Activated gamma-delta T cell treated with Interleukin-2 at 50 U/mL for 16 hours (primary cell): Measurements from ENCODE around the gene SPR.

Experiments used
- DNase-seq: peaks from one replicate; pipeline ENCODE4 v3.0.0-alpha.2; 2020

Gene SPR

DNA sequence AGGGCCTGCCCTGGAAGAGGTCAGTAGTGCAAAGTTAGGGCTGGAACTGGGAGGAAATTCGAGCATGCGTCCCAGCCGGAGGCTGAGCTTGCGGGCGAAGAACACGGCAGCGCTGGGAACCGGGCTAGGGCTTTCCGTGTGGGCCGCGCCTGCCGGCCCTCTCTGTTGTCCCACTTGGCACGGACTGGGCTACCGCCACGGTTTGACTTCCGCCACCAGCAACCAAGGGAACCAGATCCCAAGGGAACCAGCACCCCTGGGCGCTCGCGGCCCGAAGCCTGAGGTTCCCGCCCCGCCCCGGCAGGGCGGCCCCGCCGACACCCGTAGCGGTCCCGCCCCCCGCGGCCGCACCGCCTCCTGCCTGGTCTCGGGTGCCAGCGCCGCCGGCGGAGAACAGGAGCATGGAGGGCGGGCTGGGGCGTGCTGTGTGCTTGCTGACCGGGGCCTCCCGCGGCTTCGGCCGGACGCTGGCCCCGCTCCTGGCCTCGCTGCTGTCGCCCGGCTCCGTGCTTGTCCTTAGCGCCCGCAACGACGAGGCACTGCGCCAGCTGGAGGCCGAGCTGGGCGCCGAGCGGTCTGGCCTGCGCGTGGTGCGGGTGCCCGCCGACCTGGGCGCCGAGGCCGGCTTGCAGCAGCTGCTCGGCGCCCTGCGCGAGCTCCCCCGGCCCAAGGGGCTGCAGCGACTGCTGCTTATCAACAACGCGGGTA, at the start of gene SPR:
TSS of gene SPR (plus strand) at position 377 of the 708 bp plus-strand sequence. CDS start at position 402, 25 bp downstream.
- peak; percentile 33 for DNase-seq

DNA sequence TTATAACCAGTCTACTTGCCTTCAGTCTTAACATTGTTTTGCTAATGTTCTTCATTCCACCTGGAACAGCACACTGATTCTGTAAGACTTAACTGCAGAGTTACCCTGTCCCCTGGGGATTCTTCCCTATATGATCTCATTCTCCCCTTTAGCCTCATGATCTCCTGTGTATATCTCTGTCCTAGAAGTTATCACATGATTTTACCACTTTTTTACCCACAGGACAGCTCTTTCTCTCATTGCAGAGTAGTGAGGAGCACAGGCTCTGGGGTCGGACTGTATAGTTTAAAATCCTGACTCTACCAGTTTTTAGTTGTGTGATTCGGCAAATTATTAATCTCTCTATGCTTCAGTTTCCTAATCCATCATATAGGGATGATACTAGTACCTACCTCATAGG, 47.1 kb upstream of the SPR start:
- no peak for DNase-seq

DNA sequence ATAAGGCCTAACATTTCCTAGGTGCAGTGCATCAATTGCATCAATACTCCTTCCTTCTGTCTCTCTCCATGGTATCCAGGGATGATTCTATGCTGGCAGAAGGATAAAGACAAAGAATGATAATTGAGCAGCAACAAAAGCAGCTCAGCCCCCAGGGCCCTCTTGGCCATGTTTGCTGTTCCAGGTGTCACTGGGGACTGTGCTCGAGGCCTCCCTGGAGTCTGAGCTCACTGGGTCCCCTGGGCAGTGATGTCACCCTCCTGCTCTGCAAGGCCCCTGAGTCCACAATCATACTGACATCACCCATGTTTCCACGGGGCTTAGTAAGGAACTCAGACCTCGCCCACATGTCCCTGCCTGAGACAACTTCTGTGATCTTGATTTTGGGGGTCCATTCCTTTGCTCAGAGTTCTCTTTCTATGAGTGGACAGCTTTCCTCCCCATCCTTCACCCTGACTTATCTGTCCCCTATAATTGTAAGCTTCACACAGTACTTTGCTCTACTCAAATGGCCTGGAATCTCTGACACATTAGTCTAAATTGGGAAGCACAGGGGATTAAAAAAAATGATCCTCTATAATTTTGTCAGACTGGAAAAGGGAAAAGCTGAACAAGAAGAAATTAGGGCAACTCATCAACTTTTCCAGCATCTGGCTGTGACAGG, 45.6 kb upstream of the SPR start:
- DNase-seq: no peak

DNA sequence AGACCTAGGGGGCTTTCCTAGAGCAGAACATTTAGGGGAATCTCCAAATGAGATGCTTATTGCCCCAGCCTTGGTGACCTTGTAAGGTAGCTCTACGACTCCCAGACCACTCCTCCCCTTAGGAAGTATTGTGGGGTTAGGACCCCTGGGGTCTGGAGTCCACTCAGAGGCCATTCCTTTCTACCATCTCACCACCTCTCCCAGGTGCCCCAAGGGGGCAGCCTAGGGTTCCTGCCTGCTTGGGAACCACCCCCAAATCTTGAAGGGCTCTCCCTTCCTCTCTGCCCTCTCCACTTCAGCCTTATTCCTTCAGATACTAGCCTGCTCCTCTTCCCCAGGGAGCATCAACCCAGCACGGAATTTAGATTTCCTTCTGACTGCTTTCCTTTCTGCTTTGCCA, 43.9 kb upstream of the SPR start:
- no peak for DNase-seq

DNA sequence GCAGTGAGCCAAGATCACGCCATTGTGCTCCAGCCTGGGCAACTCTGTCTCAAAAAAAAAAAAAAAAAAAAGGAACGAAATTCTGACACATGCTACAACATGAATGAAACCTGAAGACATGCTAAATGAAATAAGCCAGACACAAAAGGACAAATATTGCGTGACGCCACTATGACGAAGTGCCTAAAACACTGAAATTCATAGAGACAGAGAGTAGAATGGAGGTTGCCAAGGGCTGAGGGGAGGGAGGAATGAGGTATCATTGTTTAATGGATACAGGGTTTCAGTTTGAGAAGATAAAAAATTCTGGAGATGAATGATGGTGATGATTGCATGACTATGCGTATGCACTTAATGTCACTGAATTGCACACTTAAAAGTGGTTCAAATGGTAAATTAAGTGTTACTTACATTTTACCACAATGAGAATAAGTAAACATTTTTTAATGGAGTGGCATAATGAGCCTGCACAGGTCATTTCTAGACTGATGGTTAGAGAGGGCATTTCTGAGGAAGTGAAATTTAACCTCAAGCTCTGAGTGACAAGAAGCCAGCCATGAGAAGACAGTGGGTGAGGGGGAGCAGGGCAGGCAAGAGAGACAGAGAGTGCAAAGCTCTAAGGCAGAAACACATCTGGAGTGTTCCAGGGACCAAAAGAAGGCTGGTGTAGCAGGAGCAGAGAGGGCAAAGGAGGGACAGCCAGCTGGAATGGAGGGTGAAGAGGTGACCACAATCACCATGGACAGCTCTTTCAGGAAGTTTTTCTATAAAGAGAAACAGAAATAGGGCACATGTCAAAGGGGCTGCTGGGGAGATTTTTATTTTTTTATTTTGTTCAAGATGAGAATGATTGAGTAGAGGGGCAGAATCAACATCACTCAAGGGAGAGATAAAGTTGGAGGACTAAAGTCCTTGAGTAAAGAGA, 40.8 kb upstream of the SPR start:
- no peak for DNase-seq

DNA sequence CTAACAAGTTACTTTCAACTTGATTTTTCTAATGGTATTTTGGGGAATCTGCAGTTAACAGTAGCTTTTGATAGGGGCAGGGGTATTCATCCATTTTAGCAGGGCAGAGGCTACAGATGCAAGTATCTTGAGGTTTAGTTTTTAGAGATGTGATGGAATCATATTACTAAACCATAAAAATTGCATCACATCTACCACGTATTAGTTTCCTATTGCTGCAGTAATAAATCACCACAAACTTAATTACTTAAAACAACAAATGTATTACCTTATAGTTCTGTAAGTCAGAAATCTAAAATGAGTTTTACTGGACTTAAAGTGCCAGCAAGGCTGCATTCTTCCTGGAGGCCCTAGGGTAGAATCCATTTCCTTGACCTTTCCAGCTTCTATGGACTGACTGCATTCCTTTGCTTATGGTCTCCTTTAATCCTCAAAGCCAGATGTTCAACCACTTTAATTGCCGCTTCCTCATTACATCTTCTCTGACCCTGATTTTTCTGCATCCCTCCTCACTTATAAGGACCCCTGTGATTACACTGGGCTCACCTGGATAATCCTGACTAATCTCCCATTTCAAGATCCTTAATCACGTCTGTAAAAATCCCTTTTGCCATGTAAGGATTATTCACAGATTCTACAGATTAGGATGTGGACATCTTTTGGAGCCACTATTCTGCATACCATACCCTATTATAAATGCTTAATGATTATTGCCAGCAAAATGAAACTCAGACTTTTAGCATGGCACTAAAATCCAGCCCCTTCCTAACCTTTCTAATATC, 39.5 kb upstream of the SPR start:
- DNase-seq: no peak

DNA sequence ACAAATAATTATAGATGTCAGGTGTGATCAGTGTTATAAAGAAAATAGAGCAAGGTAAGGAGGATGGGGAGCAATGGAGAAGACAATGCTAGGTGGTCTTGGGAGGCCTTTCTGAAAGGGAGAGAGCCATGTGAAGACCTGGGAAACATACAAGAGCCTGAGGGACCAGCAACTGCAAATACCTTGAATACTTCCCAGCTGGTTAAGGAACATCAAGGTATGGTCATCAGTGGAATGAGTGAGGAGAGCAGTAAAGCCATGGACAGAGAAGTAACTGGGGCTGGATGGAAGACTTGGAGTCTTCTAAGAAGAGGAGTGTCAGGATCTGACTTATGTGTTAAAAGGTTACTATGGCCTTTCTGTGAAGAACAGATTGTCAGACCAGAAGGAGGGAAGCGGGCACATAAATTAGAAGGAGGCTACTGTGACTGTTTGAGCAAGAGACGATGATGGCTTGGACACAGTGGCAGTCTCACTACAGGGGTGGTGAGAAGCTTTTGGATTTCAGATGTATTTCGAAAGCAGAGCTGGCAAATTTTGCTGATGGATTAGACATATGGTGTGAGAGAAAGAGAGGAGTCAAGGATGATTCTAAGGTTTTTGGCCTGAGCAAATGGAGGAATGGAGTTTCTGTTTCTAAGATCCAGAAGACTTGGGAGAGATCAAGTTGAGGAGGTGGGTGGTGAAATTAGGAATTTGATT, 38.6 kb upstream of the SPR start:
- DNase-seq: no peak

DNA sequence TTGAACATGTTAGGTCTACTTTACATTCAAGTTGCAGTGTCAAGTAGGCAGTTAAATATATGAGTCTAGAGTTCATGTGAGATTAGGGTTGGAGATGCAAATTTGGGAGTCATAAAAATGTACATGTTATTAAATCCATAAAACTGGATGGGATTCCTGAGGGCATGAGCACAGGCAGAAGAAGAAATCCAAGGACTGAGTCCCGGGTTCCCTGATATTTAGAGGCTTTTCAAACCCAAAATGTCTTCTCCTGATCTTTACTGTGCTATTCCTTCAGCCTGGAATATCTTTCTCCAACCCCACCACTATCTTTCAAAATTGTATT, 38.1 kb upstream of the SPR start:
- no peak for DNase-seq

DNA sequence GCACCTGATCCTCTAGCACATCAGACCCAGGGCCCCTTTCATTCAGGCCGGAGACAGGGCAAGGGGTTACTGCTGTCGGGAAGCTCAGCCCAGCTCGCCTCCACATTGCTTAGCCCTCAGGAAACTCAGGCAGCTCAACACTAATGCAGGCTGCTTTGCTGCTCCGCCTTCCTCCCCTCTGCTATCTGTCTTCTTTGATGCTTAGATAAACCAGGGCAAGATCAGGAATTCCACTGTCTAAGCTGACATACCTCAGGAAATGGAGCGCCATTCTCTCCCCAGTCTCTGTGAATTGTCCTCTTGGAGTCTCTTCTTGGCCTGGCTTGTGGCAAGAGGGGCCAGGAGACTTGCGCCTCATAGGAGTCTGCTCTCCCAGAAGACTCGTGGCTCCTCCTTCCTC, 35.9 kb upstream of the SPR start:
- DNase-seq: no peak

DNA sequence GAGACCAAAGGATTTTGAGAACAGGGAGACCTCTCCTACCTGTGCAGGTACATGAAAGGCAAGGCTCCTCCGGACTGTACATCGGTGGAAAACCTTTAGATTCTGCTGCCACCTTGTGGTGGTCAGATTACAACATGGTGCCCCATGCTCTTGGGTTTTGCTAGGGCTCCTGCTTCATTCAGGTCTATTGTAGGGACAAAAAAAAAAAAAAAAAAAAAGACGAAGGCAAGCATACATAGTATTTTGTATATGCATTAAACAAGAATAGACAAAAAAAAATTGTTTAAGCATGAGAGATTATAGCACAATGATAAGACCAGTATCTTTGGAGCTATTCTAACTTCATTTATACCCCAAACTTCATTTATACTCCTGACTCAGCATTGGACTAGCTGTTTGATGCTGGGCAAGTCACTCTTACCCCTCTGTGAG, 27.4 kb upstream of the SPR start:
- DNase-seq: peak; percentile 56

DNA sequence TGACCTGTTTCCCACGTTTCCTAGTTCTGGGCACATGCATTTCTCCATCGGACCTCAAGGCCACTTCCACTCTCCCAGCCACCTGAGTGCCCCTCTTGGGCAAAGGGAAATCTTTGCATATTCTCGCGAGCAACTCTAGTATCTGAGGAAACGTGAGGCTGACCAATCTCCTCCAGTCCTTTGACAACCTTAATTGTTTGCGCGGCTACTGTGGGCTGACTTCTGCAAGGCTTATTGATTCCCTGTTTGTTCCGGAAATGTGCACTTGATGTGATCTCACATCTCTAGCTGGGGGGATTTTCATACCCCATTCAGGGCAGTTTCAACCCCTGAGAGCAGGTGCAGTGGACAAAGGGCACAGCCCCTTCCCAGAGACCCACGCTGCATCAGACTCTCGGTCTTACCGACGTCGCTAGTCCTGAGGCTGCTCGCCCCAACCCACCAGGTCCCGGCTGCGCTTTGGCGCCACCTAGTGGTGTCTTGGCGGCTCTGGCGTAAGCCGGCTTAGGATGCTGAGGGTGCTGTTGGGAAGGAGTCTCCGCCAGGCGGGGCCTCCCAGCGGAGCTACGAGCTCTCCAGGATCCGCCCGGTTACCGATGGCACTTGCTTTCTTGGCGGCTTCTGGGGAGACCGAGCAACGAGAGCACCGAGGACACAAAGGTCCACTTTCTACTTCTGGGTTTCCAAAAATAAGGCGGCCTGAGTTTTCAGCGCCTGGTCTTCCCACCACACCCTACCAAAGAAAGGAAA, 24.8 kb upstream of the SPR start:
- peak; percentile 83 for DNase-seq

DNA sequence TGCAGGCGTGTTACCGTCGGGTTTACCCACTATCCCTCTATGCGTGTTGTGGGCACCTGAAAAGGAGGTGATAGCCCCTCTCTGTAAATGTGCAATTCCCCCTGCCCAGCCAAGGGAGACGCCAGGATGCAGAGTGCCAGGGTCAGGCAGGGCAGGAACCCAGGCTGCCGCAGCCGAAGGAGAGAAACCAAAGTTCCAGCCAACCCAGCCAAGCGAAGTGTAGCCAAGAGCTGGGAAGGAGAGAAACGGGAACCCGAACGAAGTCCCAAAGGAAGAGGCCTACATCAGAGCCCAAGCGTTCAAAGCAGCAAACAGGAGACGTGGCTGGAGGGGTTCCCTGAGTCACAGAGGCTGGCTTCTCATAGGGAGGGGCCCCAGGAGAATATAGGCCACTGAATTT, 24.2 kb upstream of the SPR start:
- DNase-seq: no peak

DNA sequence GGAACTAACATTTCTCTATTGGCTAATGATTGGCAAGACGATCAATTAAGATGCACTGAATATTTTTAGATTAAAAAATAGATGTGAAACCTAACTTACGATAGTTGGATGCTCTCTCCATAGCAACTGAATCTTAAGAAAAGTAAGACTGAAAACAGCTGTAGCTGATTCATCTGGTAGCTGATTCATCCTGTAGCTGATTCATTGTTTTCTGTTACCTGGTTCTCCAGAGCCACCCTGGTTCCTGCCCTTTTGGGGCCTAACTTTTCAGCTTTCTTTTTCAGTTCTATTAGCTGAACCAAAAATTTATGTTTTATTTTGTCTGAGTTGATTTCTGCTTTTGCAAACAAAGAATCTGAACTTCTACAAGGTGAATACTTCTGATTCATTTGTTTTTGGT, 22.7 kb upstream of the SPR start:
- no peak for DNase-seq

DNA sequence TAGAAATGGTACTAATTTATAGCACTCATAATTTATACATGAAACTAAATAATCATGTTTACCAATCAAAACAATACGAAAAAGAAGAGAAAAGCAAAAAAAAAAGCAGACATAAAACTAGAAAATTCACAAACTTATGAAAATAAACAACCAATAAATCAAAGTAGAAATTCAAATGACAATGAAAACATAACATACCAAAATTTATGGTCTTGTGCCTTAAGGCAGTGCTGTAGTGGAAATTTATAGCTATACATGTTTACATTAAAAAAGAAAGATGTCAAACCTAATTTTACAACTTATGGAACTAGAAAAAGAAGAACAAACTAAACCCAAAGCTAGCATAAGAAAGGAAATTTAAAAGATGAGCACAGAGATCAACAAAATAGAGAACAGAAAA, 16.1 kb upstream of the SPR start:
- DNase-seq: no peak

DNA sequence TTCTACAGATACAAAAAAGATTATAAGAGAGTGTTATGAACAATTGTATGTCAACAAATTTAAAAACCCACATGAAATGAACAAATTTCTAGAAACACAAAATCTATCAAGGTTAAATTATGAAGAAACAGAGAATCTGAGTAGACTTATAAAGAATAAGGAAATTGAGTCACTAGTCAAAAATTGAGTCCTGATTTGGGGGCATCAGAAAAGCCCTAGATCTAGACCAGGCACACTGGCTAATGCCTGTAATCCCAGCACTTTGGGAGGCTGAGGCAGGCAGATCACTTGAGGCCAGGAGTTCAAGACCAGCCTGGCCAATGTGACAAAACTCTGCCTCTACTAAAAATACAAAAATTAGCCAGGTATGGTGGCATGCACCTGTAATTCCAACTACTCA, 15.3 kb upstream of the SPR start:
- DNase-seq: no peak

DNA sequence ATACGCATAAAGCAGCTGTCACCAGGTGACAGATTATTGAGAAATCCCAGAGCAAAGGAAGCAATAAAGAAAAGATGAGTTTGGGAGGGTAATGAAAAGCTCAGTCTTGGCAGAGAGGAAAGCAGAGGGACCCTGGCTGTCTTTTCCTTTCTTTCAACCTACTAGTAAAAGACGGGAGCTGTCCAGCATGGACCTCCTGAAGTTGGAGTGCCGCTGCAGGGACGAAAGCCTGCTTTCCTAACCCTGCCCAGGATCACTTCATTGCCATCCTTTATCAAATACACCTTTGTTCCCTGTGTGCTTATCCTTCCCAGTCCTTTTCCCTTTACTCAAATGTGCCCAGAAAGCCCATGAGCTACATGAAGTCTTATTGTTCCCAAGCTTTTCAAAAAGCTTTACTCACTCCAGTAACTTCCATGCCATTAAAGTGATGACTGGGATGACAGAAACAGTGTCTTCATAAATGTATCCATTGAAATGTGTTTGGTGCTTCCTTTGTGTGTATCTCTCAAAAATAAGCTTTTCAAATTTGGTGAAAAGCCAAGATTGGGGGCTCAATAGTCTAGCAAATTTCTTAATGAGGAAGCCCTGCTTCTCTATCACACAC, 3.7 kb upstream of the SPR start:
- no peak for DNase-seq

DNA sequence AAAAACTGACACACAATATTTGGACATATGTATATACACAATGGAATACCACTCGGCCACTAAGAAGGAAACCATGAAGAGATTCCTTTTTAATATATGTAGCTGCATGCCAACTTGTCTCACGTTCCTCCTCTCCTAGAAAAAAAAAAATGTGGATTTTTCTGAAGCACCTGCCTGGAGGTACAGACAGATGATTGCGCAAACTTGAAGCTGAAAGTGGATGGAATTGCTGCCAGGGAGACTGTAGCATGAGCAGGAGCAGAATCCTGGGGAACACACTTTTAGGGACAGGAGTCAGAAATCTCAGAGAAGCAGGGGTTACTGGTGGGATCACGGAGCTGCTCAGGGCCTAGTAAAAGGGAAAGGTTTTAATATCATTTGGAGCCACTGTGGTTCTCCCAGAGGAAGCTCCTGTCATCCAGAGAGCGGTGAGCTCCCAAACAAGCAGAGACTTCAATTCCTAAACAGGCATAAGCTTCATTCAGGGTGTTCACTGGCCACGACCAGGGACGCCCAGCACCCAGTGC, 640 bp upstream of the SPR start:
- DNase-seq: no peak

DNA sequence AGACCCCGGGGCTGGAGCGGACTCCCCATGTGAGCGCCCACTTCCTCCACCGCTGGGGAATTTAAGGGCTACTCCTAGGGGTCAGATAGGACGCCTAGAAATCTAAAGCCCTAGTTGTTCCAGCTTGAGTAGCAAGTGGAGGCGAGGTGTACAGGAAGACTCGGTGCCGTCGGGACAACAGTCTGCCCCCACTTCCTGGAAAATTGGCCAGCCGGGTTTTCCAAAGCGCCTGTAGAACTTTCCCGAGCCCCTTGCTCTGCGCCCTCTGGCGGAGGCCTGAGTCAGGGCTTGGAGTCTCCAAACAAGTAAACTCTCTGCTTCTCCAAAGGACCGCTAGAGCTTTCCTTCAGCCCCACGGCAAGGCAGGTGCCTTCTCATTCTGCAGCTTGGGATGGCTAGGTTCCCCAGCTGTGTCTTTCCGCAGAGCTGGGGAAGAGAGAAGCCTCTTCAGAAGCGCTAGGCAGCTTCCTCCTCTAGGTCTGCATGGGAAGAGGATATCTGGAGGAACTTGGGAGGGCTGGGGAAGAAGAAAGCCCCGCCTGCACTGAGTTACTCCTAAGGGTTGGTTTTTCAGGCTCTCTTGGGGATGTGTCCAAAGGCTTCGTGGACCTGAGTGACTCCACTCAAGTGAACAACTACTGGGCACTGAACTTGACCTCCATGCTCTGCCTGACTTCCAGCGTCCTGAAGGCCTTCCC, 681 bp downstream of the SPR start:
- peak; percentile 26 for DNase-seq

DNA sequence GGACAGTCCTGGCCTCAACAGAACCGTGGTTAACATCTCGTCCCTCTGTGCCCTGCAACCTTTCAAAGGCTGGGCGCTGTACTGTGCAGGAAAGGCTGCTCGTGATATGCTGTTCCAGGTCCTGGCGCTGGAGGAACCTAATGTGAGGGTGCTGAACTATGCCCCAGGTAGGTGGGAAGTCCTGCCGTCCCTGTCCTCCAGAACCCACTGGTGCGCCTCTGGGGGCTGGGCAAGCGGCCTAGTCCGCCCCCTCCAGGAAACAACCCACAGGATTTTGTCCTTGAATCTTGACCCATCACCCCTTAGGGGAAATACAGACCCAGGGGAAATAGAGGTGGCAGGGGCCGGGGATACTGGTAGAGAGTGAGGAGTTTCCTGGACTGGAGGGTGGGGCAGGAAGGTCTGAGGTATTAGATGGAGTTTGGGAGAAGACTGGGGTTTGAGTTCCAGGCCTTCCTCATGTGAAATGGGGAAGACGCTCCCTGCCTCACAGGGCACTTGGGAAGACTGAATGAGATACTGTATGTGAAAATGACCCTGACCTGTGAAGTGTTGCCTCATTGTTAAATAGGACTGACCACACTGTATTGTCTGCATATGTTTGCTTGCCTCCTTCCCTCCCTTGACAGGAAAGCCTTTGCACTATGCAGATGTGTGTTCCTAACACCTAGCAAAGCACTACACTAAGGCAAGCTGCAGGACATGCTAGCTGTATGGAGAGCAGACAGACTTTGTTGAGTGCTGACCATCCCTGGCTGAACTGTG, 1.4 kb downstream of the SPR start:
- no peak for DNase-seq

DNA sequence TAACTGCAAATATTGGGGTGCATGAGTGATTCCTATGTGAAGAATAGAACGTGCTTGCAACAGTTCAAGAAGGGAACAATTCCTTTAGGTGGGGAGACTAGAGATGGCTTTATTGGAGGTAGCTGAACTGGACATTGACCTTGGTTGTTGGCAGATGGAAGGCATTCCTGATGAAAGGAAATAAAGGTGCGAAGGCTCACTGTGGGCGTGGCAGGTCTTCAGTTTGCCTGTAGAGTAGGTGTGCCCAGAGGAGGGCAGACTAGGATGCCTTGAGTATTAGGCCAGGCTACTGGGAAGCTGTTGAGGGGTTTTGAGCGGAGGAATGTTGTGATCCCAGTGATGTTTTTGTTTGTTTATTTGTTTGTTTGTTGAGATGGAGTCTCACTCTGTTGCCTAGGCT, 2.8 kb downstream of the SPR start:
- no peak for DNase-seq
